HG03432 (cell line): Measurements from ENCODE around the gene DMAC2.
"Not testable (repeated sequence)": the region's sequence is repeated elsewhere in the genome, so short reads cannot be mapped to it uniquely, and the experiment has no call there.

ENCODE experiments used
- ATAC-seq: cut with Tn5 transposase; IDR thresholded peaks from one replicate; pipeline ENCODE4 v1.9.1; 2021; ENCODE audit warnings: mild to moderate bottlenecking, moderate library complexity; ENCODE audit not compliant: unreplicated experiment

DMAC2 gene

GRCh38 chr19:41402010-41402409 lies 37.7 kb downstream of the DMAC2 start:
- no peak for ATAC-seq

GRCh38 chr19:41401483-41401882 lies 38.2 kb downstream of the DMAC2 start:
- ATAC-seq, result no peak

GRCh38 chr19:41399525-41399924 lies 40.2 kb downstream of the DMAC2 start:
- no peak for ATAC-seq

GRCh38 chr19:41399091-41399490 lies 40.6 kb downstream of the DMAC2 start:
- no peak for ATAC-seq

GRCh38 chr19:41398598-41398997 lies 41.1 kb downstream of the DMAC2 start:
- no peak for ATAC-seq

- no peak for ATAC-seq
These were observed 41.7 kb downstream of the DMAC2 start for GRCh38 chr19:41398050-41398418.

GRCh38 chr19:41397086-41398049 lies 42.3 kb downstream of the DMAC2 start, which contains the start of the genes BCKDHA and EXOSC5:
Gene BCKDHA (plus strand): TSS chr19:41397818. CDS start chr19:41397828, 10 bp downstream.
Gene EXOSC5 (minus strand): TSS chr19:41397359. CDS start chr19:41397328, 31 bp downstream.
- ATAC-seq, result peak; percentile 89

GRCh38 chr19:41395355-41395754 lies 44.4 kb downstream of the DMAC2 start:
- ATAC-seq, result no peak

GRCh38 chr19:41392775-41393174 lies 46.9 kb downstream of the DMAC2 start:
- ATAC-seq, result no peak

GRCh38 chr19:41391618-41392017 lies 48.1 kb downstream of the DMAC2 start:
- no peak for ATAC-seq

GRCh38 chr19:41386442-41386841 lies 53.3 kb downstream of the DMAC2 start:
- ATAC-seq, result no peak

GRCh38 chr19:41384351-41384750 lies 55.4 kb downstream of the DMAC2 start:
- no peak for ATAC-seq

GRCh38 chr19:41381536-41381935 lies 58.2 kb downstream of the DMAC2 start:
- not testable (repeated sequence) for ATAC-seq
